Mesenchymal stem cell (in vitro differentiated cells and primary cell): Measurements from ENCODE around the gene WASHC3.

Experiments
- DNase-seq: peaks from one replicate; pipeline ENCODE4 v3.0.0-alpha.2; 2013
- H2AFZ ChIP-seq: one replicate; pipeline ENCODE4 v1.6.1; 2013; ENCODE audit warnings: low read depth, mild to moderate bottlenecking, control low read depth, inconsistent platforms, low read length, moderate library complexity
- H2AK5ac ChIP-seq: 2 replicates; pipeline ENCODE4 v1.6.1; 2013; ENCODE audit warnings: low read length, moderate library complexity, mild to moderate bottlenecking, inconsistent platforms; ENCODE audit not compliant: severe bottlenecking
- H2BK120ac ChIP-seq: one replicate; pipeline ENCODE4 v1.6.1; 2013; ENCODE audit warnings: low read depth, mild to moderate bottlenecking, inconsistent platforms, low read length, moderate library complexity
- H2BK12ac ChIP-seq, 2 experiments: one replicate each; pipeline ENCODE4 v1.6.1; 2013; ENCODE audit warnings: inconsistent platforms in 2 of 2, low read length in 2 of 2, mild to moderate bottlenecking in 2 of 2, moderate library complexity in 2 of 2, control low read depth in 1 of 2
- H2BK15ac ChIP-seq: one replicate; pipeline ENCODE4 v1.6.1; 2013; ENCODE audit warnings: mild to moderate bottlenecking, low read depth, inconsistent platforms; ENCODE audit not compliant: poor library complexity, severe bottlenecking
- H2BK5ac ChIP-seq: 2 replicates; pipeline ENCODE4 v1.6.1; 2013; ENCODE audit warnings: low read depth, mild to moderate bottlenecking, low read length, control low read depth, inconsistent platforms; ENCODE audit not compliant: poor library complexity, severe bottlenecking
- H3K14ac ChIP-seq, 2 experiments: one replicate each; pipeline ENCODE4 v1.6.1; 2013; ENCODE audit warnings: inconsistent platforms in 2 of 2, low read length in 2 of 2, control low read depth in 1 of 2, mild to moderate bottlenecking in 1 of 2, moderate library complexity in 1 of 2
- H3K18ac ChIP-seq, 2 experiments: one replicate each; pipeline ENCODE4 v1.6.1; 2013; ENCODE audit warnings: inconsistent platforms in 2 of 2, low read length in 2 of 2, control low read depth in 1 of 2, low read depth in 1 of 2, mild to moderate bottlenecking in 1 of 2
- H3K23ac ChIP-seq, 2 experiments: one replicate each; pipeline ENCODE4 v1.6.1; 2013; ENCODE audit warnings: inconsistent platforms in 2 of 2, low read length in 2 of 2, mild to moderate bottlenecking in 2 of 2, moderate library complexity in 2 of 2, control low read depth in 1 of 2
- H3K27ac ChIP-seq: 2 replicates; pipeline ENCODE4 v1.5.1; 2013; ENCODE audit warnings: mild to moderate bottlenecking, moderate library complexity, low read length, control low read depth, inconsistent platforms; ENCODE audit not compliant: poor library complexity, severe bottlenecking
- H3K27me3 ChIP-seq, 2 experiments: 2 replicates each; pipeline versions ENCODE4 v1.6.1 to v1.7.0; 2013; ENCODE audit warnings: low read length in 2 of 2, mild to moderate bottlenecking in 2 of 2, moderate library complexity in 2 of 2, control low read depth in 1 of 2, inconsistent platforms in 1 of 2; ENCODE audit not compliant: control insufficient read depth in 1 of 2, insufficient read depth in 1 of 2
- H3K36me3 ChIP-seq, 2 experiments: 2 replicates each; pipeline versions ENCODE4 v1.6.1 to v1.7.0; 2013; ENCODE audit warnings: low read length in 2 of 2, control low read depth in 1 of 2, inconsistent platforms in 1 of 2, low read depth in 1 of 2, mild to moderate bottlenecking in 1 of 2; ENCODE audit not compliant: insufficient read depth in 2 of 2, control insufficient read depth in 1 of 2
- H3K4ac ChIP-seq, 2 experiments: one replicate each; pipeline ENCODE4 v1.6.1; 2013; ENCODE audit warnings: inconsistent platforms in 2 of 2, low read length in 2 of 2, mild to moderate bottlenecking in 2 of 2, moderate library complexity in 2 of 2, control low read depth in 1 of 2, low read depth in 1 of 2
- H3K4me1 ChIP-seq: 2 replicates; pipeline ENCODE4 v1.6.1; 2013; ENCODE audit warnings: low read depth, low read length, control low read depth; ENCODE audit not compliant: control insufficient read depth, insufficient read depth
- H3K4me2 ChIP-seq: 2 replicates; pipeline ENCODE4 v1.6.1; 2013; ENCODE audit warnings: low read length, mild to moderate bottlenecking, inconsistent platforms; ENCODE audit not compliant: poor library complexity, severe bottlenecking
- H3K4me3 ChIP-seq, 2 experiments: 2 replicates each; pipeline versions ENCODE4 v1.5.1 to v1.7.0; 2013; ENCODE audit warnings: low read length in 2 of 2, mild to moderate bottlenecking in 2 of 2, control low read depth in 1 of 2, low read depth in 1 of 2; ENCODE audit not compliant: insufficient read depth in 1 of 2
- H3K79me1 ChIP-seq: replicated peaks from 2 replicates; pipeline ENCODE4 v1.6.1; 2013; ENCODE audit warnings: mild to moderate bottlenecking, control low read depth, low read length, inconsistent platforms; ENCODE audit not compliant: poor library complexity, severe bottlenecking
- H3K9ac ChIP-seq: 2 replicates; pipeline ENCODE4 v1.7.0; 2013; ENCODE audit warnings: mild to moderate bottlenecking, low read length, moderate library complexity
- H3K9me3 ChIP-seq: 2 replicates; pipeline ENCODE4 v1.7.0; 2013; ENCODE audit warnings: mild to moderate bottlenecking, low read length; ENCODE audit not compliant: control insufficient read depth
- H4K8ac ChIP-seq: one replicate; pipeline ENCODE4 v1.6.1; 2013; ENCODE audit warnings: inconsistent platforms, mild to moderate bottlenecking, low read length, moderate library complexity
- H4K91ac ChIP-seq: one replicate; pipeline ENCODE4 v1.6.1; 2013; ENCODE audit warnings: mild to moderate bottlenecking, low read length, inconsistent platforms
- WGBS: methylation state at CpG from one replicate; pipeline ENCODE4 v1.1.7; 2013; ENCODE audit warnings: mixed read lengths; 5-methylcytosine and 5-hydroxymethylcytosine counted together

Gene WASHC3

GRCh38 chr12:102051431-102051965, 10.3 kb downstream of the WASHC3 start:
- Histone ChIP-seq H3K18ac (no peak overlapping the region), H2BK12ac (no peak overlapping the region), H2BK15ac (no peak overlapping the region), H3K4me3 (no peak overlapping the region), H2AK5ac (no peak overlapping the region), H3K9me3 (no peaks in the 10 kb centered on the region), H3K79me1 (peaks cover 12% of the 10 kb centered on the region), H3K36me3 (peaks cover 22 to 99% of the 10 kb centered on the region in 2 experiments), H4K8ac (no peak overlapping the region), H3K14ac (no peak overlapping the region), H3K23ac (no peak overlapping the region), H3K27me3 (no peaks in the 10 kb centered on the region), H2BK120ac (no peak overlapping the region), H2AFZ (no peak overlapping the region), H3K9ac (no peak overlapping the region), H4K91ac (no peak overlapping the region), H3K4me2 (no peak overlapping the region), H3K27ac (no peak overlapping the region), H3K4me1 (no peaks in the 10 kb centered on the region), H3K4ac (no peak overlapping the region), H2BK5ac (no peak overlapping the region)
- WGBS: no CpG with 5 or more reads among the region's 1 CpG
- no peak for DNase-seq

GRCh38 chr12:102050660-102051430, 10.9 kb downstream of the WASHC3 start:
- Histone ChIP-seq H3K4me2 (no peak overlapping the region), H2BK5ac (no peak overlapping the region), H3K23ac (no peak overlapping the region)

GRCh38 chr12:102043928-102044327, 17.9 kb downstream of the WASHC3 start:
- H3K23ac ChIP-seq: no peak overlapping the region
- H3K18ac ChIP-seq: no peak overlapping the region

More at GRCh38 chr12:102050660-102051430, 10.9 kb downstream of the WASHC3 start:
- no peak overlapping the region for H3K9ac ChIP-seq
- no peak overlapping the region for H2BK12ac ChIP-seq
- no peak overlapping the region for H4K91ac ChIP-seq
- no peak overlapping the region for H4K8ac ChIP-seq
- H2BK120ac ChIP-seq: no peak overlapping the region
- H3K18ac ChIP-seq: no peak overlapping the region
- H3K4me3 ChIP-seq: no peak overlapping the region
- no peak overlapping the region for H2AFZ ChIP-seq
- H3K4ac ChIP-seq: no peak overlapping the region
- H3K79me1 ChIP-seq: peaks cover 12% of the 10 kb centered on the region
- WGBS: no CpG with 5 or more reads among the region's 1 CpG
- peaks cover 22 to 99% of the 10 kb centered on the region in 2 experiments for H3K36me3 ChIP-seq
- no peak overlapping the region for H3K27ac ChIP-seq
- H2BK15ac ChIP-seq: no peak overlapping the region
- no peaks in the 10 kb centered on the region for H3K27me3 ChIP-seq
- H3K4me1 ChIP-seq: no peaks in the 10 kb centered on the region
- no peak overlapping the region for H3K14ac ChIP-seq
- no peak for DNase-seq
- no peaks in the 10 kb centered on the region for H3K9me3 ChIP-seq
- no peak overlapping the region for H2AK5ac ChIP-seq

GRCh38 chr12:102033991-102034745, 27.6 kb downstream of the WASHC3 start:
- Histone ChIP-seq H4K8ac (no peak overlapping the region), H2AK5ac (no peak overlapping the region), H3K18ac (no peak overlapping the region), H4K91ac (no peak overlapping the region), H3K4me3 (no peak overlapping the region), H3K27me3 (no peaks in the 10 kb centered on the region), H2BK120ac (no peak overlapping the region), H3K14ac (no peak overlapping the region), H3K4me1 (no peaks in the 10 kb centered on the region), H2BK15ac (no peak overlapping the region), H3K36me3 (peaks cover 3 to 78% of the 10 kb centered on the region in 2 experiments), H2BK12ac (no peak overlapping the region), H3K4me2 (no peak overlapping the region), H3K79me1 (no peaks in the 10 kb centered on the region), H3K23ac (no peak overlapping the region), H2BK5ac (no peak overlapping the region), H2AFZ (no peak overlapping the region), H3K27ac (no peak overlapping the region), H3K9me3 (no peaks in the 10 kb centered on the region), H3K4ac (no peak overlapping the region), H3K9ac (no peak overlapping the region)
- DNase-seq: no peak
- WGBS: 88% methylated on average over 1 of the region's 3 CpGs

More at GRCh38 chr12:102043928-102044327, 17.9 kb downstream of the WASHC3 start:
- H3K4me2 ChIP-seq: no peak overlapping the region
- peaks cover 5 to 99% of the 10 kb centered on the region in 2 experiments for H3K36me3 ChIP-seq
- no peak overlapping the region for H2AFZ ChIP-seq
- no peaks in the 10 kb centered on the region for H3K4me1 ChIP-seq
- no peak overlapping the region for H4K91ac ChIP-seq
- H3K14ac ChIP-seq: no peak overlapping the region
- H4K8ac ChIP-seq: no peak overlapping the region
- no peak overlapping the region for H3K9ac ChIP-seq
- no peak overlapping the region for H2BK15ac ChIP-seq
- H2AK5ac ChIP-seq: no peak overlapping the region
- no peak overlapping the region for H2BK12ac ChIP-seq
- no peaks in the 10 kb centered on the region for H3K79me1 ChIP-seq
- H3K4ac ChIP-seq: no peak overlapping the region
- H2BK120ac ChIP-seq: no peak overlapping the region
- no peak overlapping the region for H3K4me3 ChIP-seq
- H3K27me3 ChIP-seq: no peaks in the 10 kb centered on the region
- 100% methylated on average over 1 of the region's 1 CpG for WGBS
- no peak overlapping the region for H3K27ac ChIP-seq
- no peaks in the 10 kb centered on the region for H3K9me3 ChIP-seq
- H2BK5ac ChIP-seq: no peak overlapping the region
- no peak for DNase-seq
